Hepatocyte (in vitro differentiated cells): ENCODE results near the gene ZFHX3. TPM values are rescaled to one million over a fixed set of nuclear protein-coding genes. Genes with fewer than 3 reads are reported as not detected.

Source experiments
- DNase-seq: peaks from one replicate; pipeline ENCODE4 v3.0.0-alpha.2; 2016; ENCODE audit warnings: low spot score
- H2AFZ ChIP-seq: fragments of 200-600 bp; sonication (generic); 2 replicates; pipeline ENCODE4 v1.6.0; 2016; ENCODE audit warnings: antibody characterized with exemption, mild to moderate bottlenecking
- H3K27ac ChIP-seq: fragments of 200-600 bp; sonication (generic); 2 replicates; pipeline ENCODE4 v1.5.1; 2016; ENCODE audit warnings: mild to moderate bottlenecking
- H3K27me3 ChIP-seq: fragments of 200-600 bp; sonication (generic); 2 replicates; pipeline ENCODE4 v1.6.1; 2016
- H3K36me3 ChIP-seq: fragments of 200-600 bp; sonication (generic); replicated peaks from 2 replicates; pipeline ENCODE4 v1.5.1; 2016; ENCODE audit warnings: low read depth; ENCODE audit not compliant: insufficient read depth
- H3K4me1 ChIP-seq: fragments of 200-600 bp; sonication (generic); 2 replicates; pipeline ENCODE4 v1.5.1; 2016; ENCODE audit warnings: mild to moderate bottlenecking, moderate library complexity; ENCODE audit not compliant: insufficient read depth
- H3K4me2 ChIP-seq: fragments of 200-600 bp; sonication (generic); 2 replicates; pipeline ENCODE4 v1.6.0; 2016
- H3K4me3 ChIP-seq: fragments of 200-600 bp; sonication (generic); 2 replicates; pipeline ENCODE4 v1.5.1; 2016; ENCODE audit warnings: mild to moderate bottlenecking
- H3K79me2 ChIP-seq: fragments of 200-600 bp; sonication (generic); 2 replicates; pipeline ENCODE4 v1.6.0; 2017; ENCODE audit warnings: mild to moderate bottlenecking
- H3K9me2 ChIP-seq: fragments of 200-600 bp; sonication (generic); replicated peaks from 2 replicates; pipeline ENCODE4 v1.6.0; 2017; ENCODE audit warnings: mild to moderate bottlenecking; ENCODE audit not compliant: insufficient read depth
- H3K9me3 ChIP-seq: fragments of 200-600 bp; sonication (generic); 2 replicates; pipeline ENCODE4 v1.5.1; 2016; ENCODE audit warnings: low read depth, mild to moderate bottlenecking
- H4K20me1 ChIP-seq: fragments of 200-600 bp; sonication (generic); 2 replicates; pipeline ENCODE4 v1.6.0; 2016; ENCODE audit warnings: mild to moderate bottlenecking; ENCODE audit not compliant: insufficient read depth, poor library complexity, severe bottlenecking
- CTCF ChIP-seq: fragments of 200-600 bp; sonication (generic); IDR thresholded peaks from 2 replicates; pipeline ENCODE4 v1.5.1; 2016; ENCODE audit warnings: antibody characterized with exemption, mild to moderate bottlenecking; ENCODE audit not compliant: poor library complexity
- EZH2 ChIP-seq: fragments of 200-600 bp; sonication (generic); IDR thresholded peaks from 2 replicates; pipeline ENCODE4 v1.6.1; 2016; ENCODE audit warnings: antibody characterized with exemption, mild to moderate bottlenecking, borderline replicate concordance
- EZH2phosphoT487 ChIP-seq: fragments of 200-600 bp; sonication (generic); IDR thresholded peaks from one replicate; pipeline ENCODE4 v1.6.1; 2018; ENCODE audit warnings: antibody characterized with exemption, mild to moderate bottlenecking, low read depth, moderate library complexity; ENCODE audit not compliant: unreplicated experiment, severe bottlenecking
- WGBS: methylation state at CpG from one replicate; pipeline ENCODE4 v1.1.6; 2016; ENCODE audit warnings: low lambda C conversion rate; ENCODE audit errors: missing lambda C conversion rate; 5-methylcytosine and 5-hydroxymethylcytosine counted together
- polyA plus RNA-seq: library from polyadenylated mRNA; unstranded; fragments of >200 nt; fragmentation: Nextera tagmentation; extraction: Ambion mirVana; gene quantifications from 2 replicates; pipeline ENCODE4 v1.2.1, GENCODE V29; 2016
- total RNA-seq: library from RNA; depleted of rRNA; stranded (reverse); fragments of >200 nt; gene quantifications from 2 replicates; pipeline ENCODE4 v1.2.3, GENCODE V29; 2014

Gene ZFHX3
- total and polyA plus RNA-seq, 2 experiments from 2014 or later = 6.4 to 11.6 TPM

- peaks cover 81% of the 10 kb centered on the region for H3K79me2 ChIP-seq
- no peaks in the 10 kb centered on the region for H3K9me3 ChIP-seq
- no peaks in the 10 kb centered on the region for H3K9me2 ChIP-seq
- H3K27ac ChIP-seq = peak overlapping the region; percentile 44
- no peak for TF ChIP-seq EZH2
- TF ChIP-seq CTCF = no peak
- TF ChIP-seq EZH2phosphoT487 = no peak
- 34% methylated on average over 9 of the region's 9 CpGs for WGBS
- peaks cover 4% of the 10 kb centered on the region for H3K36me3 ChIP-seq
- no peak for DNase-seq
- no peaks in the 10 kb centered on the region for H4K20me1 ChIP-seq
- peaks cover 17% of the 10 kb centered on the region for H3K4me1 ChIP-seq
- peak overlapping the region; percentile 70 for H3K4me2 ChIP-seq
- H2AFZ ChIP-seq = no peak overlapping the region
- H3K27me3 ChIP-seq = no peaks in the 10 kb centered on the region
- H3K4me3 ChIP-seq = no peak overlapping the region
These were observed 95.1 kb downstream of the ZFHX3 start for GRCh38 chr16:72952811-72953271.

GRCh38 chr16:72952404-72952803 lies 95.5 kb downstream of the ZFHX3 start:
- WGBS = 74% methylated on average over 10 of the region's 10 CpGs
- H3K9me3 ChIP-seq = no peaks in the 10 kb centered on the region
- H2AFZ ChIP-seq = no peak overlapping the region
- H3K79me2 ChIP-seq = peaks cover 82% of the 10 kb centered on the region
- H3K4me2 ChIP-seq = peak overlapping the region; percentile 70
- no peaks in the 10 kb centered on the region for H4K20me1 ChIP-seq
- DNase-seq = no peak
- no peaks in the 10 kb centered on the region for H3K9me2 ChIP-seq
- no peaks in the 10 kb centered on the region for H3K27me3 ChIP-seq
- TF ChIP-seq EZH2phosphoT487 (no peak), CTCF (no peak), EZH2 (no peak)
- peaks cover 4% of the 10 kb centered on the region for H3K36me3 ChIP-seq
- H3K4me1 ChIP-seq = peaks cover 22% of the 10 kb centered on the region
- peak overlapping the region; percentile 44 for H3K27ac ChIP-seq
- H3K4me3 ChIP-seq = no peak overlapping the region

GRCh38 chr16:72951916-72952315 lies 96.0 kb downstream of the ZFHX3 start:
- peaks cover 82% of the 10 kb centered on the region for H3K79me2 ChIP-seq
- WGBS = 94% methylated on average over 3 of the region's 3 CpGs
- no peak overlapping the region for H2AFZ ChIP-seq
- no peaks in the 10 kb centered on the region for H3K27me3 ChIP-seq
- no peak overlapping the region for H3K4me3 ChIP-seq
- H4K20me1 ChIP-seq = no peaks in the 10 kb centered on the region
- H3K4me2 ChIP-seq = no peak overlapping the region
- peak overlapping the region; percentile 44 for H3K27ac ChIP-seq
- peaks cover under 1% of the 10 kb centered on the region for H3K36me3 ChIP-seq
- no peak for TF ChIP-seq EZH2
- no peak for TF ChIP-seq CTCF
- TF ChIP-seq EZH2phosphoT487 = no peak
- H3K9me3 ChIP-seq = no peaks in the 10 kb centered on the region
- peaks cover 26% of the 10 kb centered on the region for H3K4me1 ChIP-seq
- DNase-seq = no peak
- H3K9me2 ChIP-seq = no peaks in the 10 kb centered on the region
